GM19025 (cell line): ENCODE results near the gene TGIF2.
"Not testable (repeated sequence)": the region's sequence is repeated elsewhere in the genome, so short reads cannot be mapped to it uniquely, and the experiment has no call there.

Experiments used
- ATAC-seq: cut with Tn5 transposase; IDR thresholded peaks from one replicate; pipeline ENCODE4 v1.9.1; 2021; ENCODE audit warnings: mild to moderate bottlenecking, low read depth, moderate library complexity; ENCODE audit not compliant: unreplicated experiment

TGIF2 gene

GRCh38 chr20:36607586-36608387, 34.4 kb downstream of the TGIF2 start:
- ATAC-seq, result no peak

- ATAC-seq, result not testable (repeated sequence)
Measured at GRCh38 chr20:36608388-36608728, 35.0 kb downstream of the TGIF2 start.

GRCh38 chr20:36611625-36612024, 38.2 kb downstream of the TGIF2 start:
- ATAC-seq, result no peak

- no peak for ATAC-seq
Measured at GRCh38 chr20:36613974-36614373, 40.6 kb downstream of the TGIF2 start.

- ATAC-seq, result no peak
Measured at GRCh38 chr20:36614781-36615557, 41.6 kb downstream of the TGIF2 start.

GRCh38 chr20:36620917-36621316, 47.5 kb downstream of the TGIF2 start:
- ATAC-seq, result no peak

- no peak for ATAC-seq
Measured at GRCh38 chr20:36623444-36623843, 50.0 kb downstream of the TGIF2 start.

- ATAC-seq, result no peak
Measured at GRCh38 chr20:36624068-36624943, 50.9 kb downstream of the TGIF2 start.

- no peak for ATAC-seq
Measured at GRCh38 chr20:36624944-36625324, 51.5 kb downstream of the TGIF2 start.

- ATAC-seq, result no peak
Measured at GRCh38 chr20:36628076-36628475, 54.7 kb downstream of the TGIF2 start.

GRCh38 chr20:36629719-36630681, 56.6 kb downstream of the TGIF2 start:
- ATAC-seq, result peak; percentile 41

GRCh38 chr20:36631646-36632045, 58.2 kb downstream of the TGIF2 start:
- ATAC-seq, result no peak

GRCh38 chr20:36632147-36632486, 58.7 kb downstream of the TGIF2 start:
- no peak for ATAC-seq

GRCh38 chr20:36632487-36633284, 59.3 kb downstream of the TGIF2 start:
- ATAC-seq, result no peak

- ATAC-seq, result no peak
Measured at GRCh38 chr20:36633285-36633772, 59.9 kb downstream of the TGIF2 start.

GRCh38 chr20:36634342-36634741, 60.9 kb downstream of the TGIF2 start:
- ATAC-seq, result no peak

- not testable (repeated sequence) for ATAC-seq
Measured at GRCh38 chr20:36638876-36639400, 65.5 kb downstream of the TGIF2 start.

GRCh38 chr20:36641506-36641843, 68.1 kb downstream of the TGIF2 start:
- ATAC-seq, result no peak

- no peak for ATAC-seq
Measured at GRCh38 chr20:36642136-36642535, 68.7 kb downstream of the TGIF2 start.
